Endothelial cell (in vitro differentiated cells): Measurements from ENCODE around the gene HTRA2. TPM values are rescaled to one million over a fixed set of nuclear protein-coding genes. Genes with fewer than 3 reads are reported as not detected.

ENCODE experiments used
- DNase-seq: peaks from one replicate; pipeline ENCODE4 v3.0.0; 2021; ENCODE audit warnings: low spot score
- H3K27ac Mint-ChIP-seq: one replicate; pipeline ENCODE4 v1.8.0; 2021; ENCODE audit warnings: mixed read lengths, inconsistent platforms; ENCODE audit not compliant: unreplicated experiment
- H3K27me3 Mint-ChIP-seq: one replicate; pipeline ENCODE4 v1.8.0; 2021; ENCODE audit warnings: mild to moderate bottlenecking, moderate library complexity, mixed read lengths, inconsistent platforms; ENCODE audit not compliant: unreplicated experiment
- H3K36me3 Mint-ChIP-seq: one replicate; pipeline ENCODE4 v1.8.0; 2021; ENCODE audit warnings: mild to moderate bottlenecking, low read depth, mixed read lengths, inconsistent platforms; ENCODE audit not compliant: unreplicated experiment
- H3K4me1 Mint-ChIP-seq: one replicate; pipeline ENCODE4 v1.8.0; 2021; ENCODE audit warnings: mild to moderate bottlenecking, mixed read lengths, inconsistent platforms; ENCODE audit not compliant: unreplicated experiment
- H3K4me3 Mint-ChIP-seq: one replicate; pipeline ENCODE4 v1.8.0; 2021; ENCODE audit warnings: mild to moderate bottlenecking, mixed read lengths, inconsistent platforms; ENCODE audit not compliant: unreplicated experiment
- H3K9me3 Mint-ChIP-seq: one replicate; pipeline ENCODE4 v1.8.0; 2021; ENCODE audit warnings: mixed read lengths, inconsistent platforms; ENCODE audit not compliant: unreplicated experiment
- total RNA-seq: library from RNA; stranded (reverse); fragmentation: NEBNext Ultra II Directional; extraction: Animal tissue kit (Norgen Biotek cat#: 25700); gene quantifications from one replicate; pipeline ENCODE4 v1.2.1, GENCODE V29; 2021; ENCODE audit not compliant: unreplicated experiment
- TF ChIP-seq, protein P1 (sequence below): fragments of 200-600 bp; sonication (generic); IDR thresholded peaks from one replicate; pipeline ENCODE4 v1.5.0; 2021; ENCODE audit warnings: antibody characterized with exemption; ENCODE audit not compliant: unreplicated experiment

Gene HTRA2
- total RNA-seq, 1 donor from 2014 or later: 44.3 TPM

GRCh38 chr2:74551530-74551929, 21.8 kb downstream of the HTRA2 start:
- Mint-ChIP-seq H3K9me3 (no peaks in the 10 kb centered on the region), H3K27me3 (peaks cover 5% of the 10 kb centered on the region), H3K36me3 (peaks cover 15% of the 10 kb centered on the region), H3K4me1 (peaks cover 21% of the 10 kb centered on the region), H3K27ac (no peak overlapping the region), H3K4me3 (peak overlapping the region; percentile 4)
- DNase-seq: no peak
- TF ChIP-seq, protein P1, sequence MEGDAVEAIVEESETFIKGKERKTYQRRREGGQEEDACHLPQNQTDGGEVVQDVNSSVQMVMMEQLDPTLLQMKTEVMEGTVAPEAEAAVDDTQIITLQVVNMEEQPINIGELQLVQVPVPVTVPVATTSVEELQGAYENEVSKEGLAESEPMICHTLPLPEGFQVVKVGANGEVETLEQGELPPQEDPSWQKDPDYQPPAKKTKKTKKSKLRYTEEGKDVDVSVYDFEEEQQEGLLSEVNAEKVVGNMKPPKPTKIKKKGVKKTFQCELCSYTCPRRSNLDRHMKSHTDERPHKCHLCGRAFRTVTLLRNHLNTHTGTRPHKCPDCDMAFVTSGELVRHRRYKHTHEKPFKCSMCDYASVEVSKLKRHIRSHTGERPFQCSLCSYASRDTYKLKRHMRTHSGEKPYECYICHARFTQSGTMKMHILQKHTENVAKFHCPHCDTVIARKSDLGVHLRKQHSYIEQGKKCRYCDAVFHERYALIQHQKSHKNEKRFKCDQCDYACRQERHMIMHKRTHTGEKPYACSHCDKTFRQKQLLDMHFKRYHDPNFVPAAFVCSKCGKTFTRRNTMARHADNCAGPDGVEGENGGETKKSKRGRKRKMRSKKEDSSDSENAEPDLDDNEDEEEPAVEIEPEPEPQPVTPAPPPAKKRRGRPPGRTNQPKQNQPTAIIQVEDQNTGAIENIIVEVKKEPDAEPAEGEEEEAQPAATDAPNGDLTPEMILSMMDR: no peak

DNA sequence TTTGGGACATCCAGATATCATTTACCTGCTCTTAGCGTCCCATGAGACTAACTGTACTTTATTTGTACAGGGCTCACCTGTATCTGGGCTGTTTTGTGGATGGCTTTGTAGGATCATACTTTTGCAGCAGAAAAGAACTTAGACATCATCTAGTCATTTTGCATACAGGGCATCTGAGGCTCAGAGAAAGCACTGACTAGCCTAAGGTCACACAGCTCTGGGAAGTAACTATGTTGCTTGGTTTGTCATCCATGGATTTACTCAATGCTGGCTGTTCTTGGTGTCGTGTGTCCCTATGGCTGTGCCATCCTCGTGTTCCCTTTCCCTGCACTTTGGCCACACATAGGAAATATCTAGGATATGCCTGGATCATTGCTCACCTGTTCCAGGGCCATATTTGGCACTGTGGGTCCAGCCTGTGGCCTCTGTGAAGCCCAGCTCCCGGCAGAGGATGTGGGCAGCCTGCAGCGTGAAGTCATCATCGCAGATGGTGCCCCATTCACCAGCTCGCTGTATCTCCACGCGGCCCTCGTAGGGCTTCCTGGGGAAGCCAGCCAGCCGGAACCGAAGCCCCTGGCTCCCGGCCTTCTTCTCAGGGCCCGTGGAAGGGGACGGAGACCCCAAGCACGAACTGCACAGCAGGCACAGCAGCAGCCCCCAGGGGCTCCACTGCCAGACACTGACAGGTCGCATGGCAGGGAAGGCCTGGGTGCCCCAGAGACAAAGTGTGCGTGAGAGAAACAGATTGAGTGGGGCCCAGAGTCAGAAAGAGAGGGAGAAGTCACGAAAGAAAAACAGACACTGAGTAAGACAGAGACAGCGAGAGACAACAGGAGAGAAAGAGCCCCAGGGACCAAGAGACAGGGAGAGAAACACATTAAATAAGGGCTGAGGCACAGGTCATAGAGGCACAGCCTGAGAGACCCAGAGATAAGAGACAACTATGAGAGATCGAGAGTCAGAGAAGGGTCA, 22.5 kb downstream of the HTRA2 start:
- peaks cover 25% of the 10 kb centered on the region for H3K4me1 Mint-ChIP-seq
- H3K27me3 Mint-ChIP-seq: peaks cover 6% of the 10 kb centered on the region
- H3K27ac Mint-ChIP-seq: peak overlapping the region; percentile 38
- peak overlapping the region; percentile 60 for H3K4me3 Mint-ChIP-seq
- no peaks in the 10 kb centered on the region for H3K9me3 Mint-ChIP-seq
- DNase-seq: no peak
- peaks cover 15% of the 10 kb centered on the region for H3K36me3 Mint-ChIP-seq
- TF ChIP-seq, protein P1: no peak

GRCh38 chr2:74552914-74553811, 23.4 kb downstream of the HTRA2 start:
- H3K4me3 Mint-ChIP-seq: peak overlapping the region; percentile 89
- H3K9me3 Mint-ChIP-seq: no peaks in the 10 kb centered on the region
- TF ChIP-seq, protein P1: no peak
- no peak for DNase-seq
- peaks cover 5% of the 10 kb centered on the region for H3K27me3 Mint-ChIP-seq
- H3K27ac Mint-ChIP-seq: peak overlapping the region; percentile 38
- peaks cover 15% of the 10 kb centered on the region for H3K36me3 Mint-ChIP-seq
- H3K4me1 Mint-ChIP-seq: peaks cover 25% of the 10 kb centered on the region

DNA sequence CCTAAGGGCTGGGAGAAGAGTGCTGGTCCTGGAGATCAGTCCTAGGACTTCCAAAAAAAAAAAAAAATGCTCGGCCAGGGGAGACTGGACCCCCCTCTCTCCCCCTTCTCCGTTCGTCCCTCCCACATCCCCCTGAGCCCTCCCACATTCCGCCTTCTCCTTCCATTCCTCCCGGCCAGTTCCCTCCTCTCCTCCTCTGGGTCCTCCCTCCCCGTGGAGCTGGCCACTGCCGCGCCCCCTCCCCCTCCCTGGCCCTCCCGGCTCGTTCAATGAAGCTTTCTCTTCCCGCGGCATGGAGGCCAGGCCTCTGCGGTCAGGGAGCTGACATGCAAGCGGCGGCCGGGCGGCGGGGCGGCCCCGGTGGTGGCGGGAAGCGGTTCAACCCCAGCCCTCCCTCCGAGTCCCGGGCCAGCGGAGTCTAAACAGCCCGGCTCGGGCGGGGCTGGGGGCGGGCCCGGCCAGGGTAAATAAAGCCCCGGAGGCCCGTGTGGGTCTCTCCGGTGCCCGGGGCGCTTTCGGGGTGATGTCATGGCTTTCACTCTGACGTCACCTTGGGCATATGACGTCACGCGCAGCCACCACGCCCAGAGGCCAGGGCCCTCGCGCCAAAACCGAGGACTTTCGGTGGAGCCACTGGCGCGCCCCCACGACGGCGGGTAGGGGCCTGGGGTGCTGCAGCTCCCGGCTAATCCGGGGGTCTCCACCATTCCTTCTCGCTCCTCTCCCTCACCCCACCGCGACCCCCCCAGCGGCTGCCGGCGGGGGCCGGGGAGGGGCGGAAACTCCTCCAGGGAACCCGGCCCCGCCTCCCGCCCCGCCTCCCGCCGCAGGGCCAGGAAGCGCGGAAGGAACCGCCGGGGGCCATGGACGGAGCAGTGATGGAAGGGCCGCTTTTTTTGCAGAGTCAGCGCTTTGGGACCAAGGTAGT, 24.4 kb downstream of the HTRA2 start, which contains the start of the genes DOK1 and LOXL3:
Gene DOK1 (plus strand): TSS at position 829 of the 928 bp plus-strand sequence. CDS start 35 bp downstream, at position 864.
Gene LOXL3 (minus strand): TSS at position 51 of the 928 bp plus-strand sequence. CDS start 1,308 bp downstream, outside the sequence.
- Mint-ChIP-seq H3K9me3 (no peaks in the 10 kb centered on the region), H3K27me3 (peaks cover 2% of the 10 kb centered on the region), H3K4me1 (peaks cover 29% of the 10 kb centered on the region), H3K4me3 (peak within 1 kb of the TSS; percentile 95), H3K36me3 (peaks cover 11% of the 10 kb centered on the region), H3K27ac (peak within 1 kb of the TSS; percentile 67)
- DNase-seq: peak; percentile 75
- TF ChIP-seq, protein P1: no peak
